Stimulated activated CD4-positive, alpha-beta T cell treated with anti-CD3 and anti-CD28 coated beads, Interleukin-2, amount 100 ng/mL, for 24 hours (primary cell): ENCODE results near the gene SPTBN4.
"Not testable (repeated sequence)": the region's sequence is repeated elsewhere in the genome, so short reads cannot be mapped to it uniquely, and the experiment has no call there.

Experiments used
- DNase-seq, 2 donors: peaks; one replicate each; pipeline ENCODE4 v3.0.0-alpha.2; 2020

SPTBN4 gene

GRCh38 chr19:40466985-40467734 lies at the start of gene SPTBN4:
Gene SPTBN4 (plus strand): TSS chr19:40467001. CDS start chr19:40472622, 5,621 bp downstream.
- DNase-seq: peak in 1 of 2 donors; percentile 9

DNA sequence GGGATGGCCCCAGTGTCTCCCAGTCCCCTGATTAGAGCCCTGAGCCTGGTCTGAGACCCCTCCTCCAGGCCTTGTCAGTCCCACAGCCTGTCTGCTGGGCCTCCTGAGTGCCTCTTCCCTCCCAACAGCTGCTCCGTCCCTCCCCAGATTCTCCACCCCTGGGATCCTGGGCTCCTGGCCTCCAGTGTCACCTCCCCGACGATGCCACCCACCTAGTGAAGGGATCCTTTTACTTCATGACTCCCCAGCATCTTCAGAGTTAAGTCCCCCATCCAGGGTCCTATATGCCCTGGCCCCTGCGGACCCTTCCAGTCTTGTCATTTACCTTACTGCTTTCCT lies 49.2 kb upstream of the SPTBN4 start:
- no peak for DNase-seq

DNA sequence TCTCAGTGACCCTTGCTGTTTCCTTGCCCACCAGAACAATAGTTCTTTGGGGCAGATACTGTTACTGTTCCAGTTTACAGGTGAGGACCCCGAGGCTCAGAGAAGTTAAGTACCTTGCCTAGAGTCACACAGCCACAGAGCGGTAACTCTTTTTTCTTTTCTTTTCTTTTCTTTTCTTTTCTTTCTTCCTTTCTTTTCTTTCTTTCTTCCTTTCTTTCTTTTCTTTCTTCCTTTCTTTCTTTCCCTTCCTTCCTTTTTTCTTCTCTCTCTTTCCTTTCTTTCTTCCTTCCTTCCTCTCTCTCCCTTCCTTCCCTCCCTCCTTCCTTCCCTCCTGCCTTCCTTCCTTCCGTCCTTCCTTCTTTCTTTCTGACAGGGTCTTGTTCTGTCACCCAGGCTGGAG lies 48.8 kb upstream of the SPTBN4 start:
- no peak for DNase-seq

GRCh38 chr19:40419066-40419612 lies 47.7 kb upstream of the SPTBN4 start:
- no peak for DNase-seq

GRCh38 chr19:40419780-40420179 lies 47.0 kb upstream of the SPTBN4 start:
- DNase-seq: no peak

DNA sequence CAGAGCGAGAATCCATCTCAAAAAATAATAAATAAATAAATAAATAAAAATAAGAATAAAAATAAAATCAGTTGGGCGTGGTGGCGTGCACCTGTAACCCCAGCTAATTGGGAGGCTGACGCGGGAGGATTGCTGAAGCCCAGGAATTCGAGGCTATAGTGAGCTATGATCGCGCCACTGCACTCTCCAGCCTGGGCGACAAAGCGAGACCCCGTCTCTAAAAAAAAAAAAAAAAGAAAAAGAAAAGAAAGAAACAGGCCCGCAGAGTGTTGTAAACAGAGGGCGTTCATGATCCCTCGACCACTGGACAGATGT lies 46.4 kb upstream of the SPTBN4 start:
- DNase-seq: no peak

DNA sequence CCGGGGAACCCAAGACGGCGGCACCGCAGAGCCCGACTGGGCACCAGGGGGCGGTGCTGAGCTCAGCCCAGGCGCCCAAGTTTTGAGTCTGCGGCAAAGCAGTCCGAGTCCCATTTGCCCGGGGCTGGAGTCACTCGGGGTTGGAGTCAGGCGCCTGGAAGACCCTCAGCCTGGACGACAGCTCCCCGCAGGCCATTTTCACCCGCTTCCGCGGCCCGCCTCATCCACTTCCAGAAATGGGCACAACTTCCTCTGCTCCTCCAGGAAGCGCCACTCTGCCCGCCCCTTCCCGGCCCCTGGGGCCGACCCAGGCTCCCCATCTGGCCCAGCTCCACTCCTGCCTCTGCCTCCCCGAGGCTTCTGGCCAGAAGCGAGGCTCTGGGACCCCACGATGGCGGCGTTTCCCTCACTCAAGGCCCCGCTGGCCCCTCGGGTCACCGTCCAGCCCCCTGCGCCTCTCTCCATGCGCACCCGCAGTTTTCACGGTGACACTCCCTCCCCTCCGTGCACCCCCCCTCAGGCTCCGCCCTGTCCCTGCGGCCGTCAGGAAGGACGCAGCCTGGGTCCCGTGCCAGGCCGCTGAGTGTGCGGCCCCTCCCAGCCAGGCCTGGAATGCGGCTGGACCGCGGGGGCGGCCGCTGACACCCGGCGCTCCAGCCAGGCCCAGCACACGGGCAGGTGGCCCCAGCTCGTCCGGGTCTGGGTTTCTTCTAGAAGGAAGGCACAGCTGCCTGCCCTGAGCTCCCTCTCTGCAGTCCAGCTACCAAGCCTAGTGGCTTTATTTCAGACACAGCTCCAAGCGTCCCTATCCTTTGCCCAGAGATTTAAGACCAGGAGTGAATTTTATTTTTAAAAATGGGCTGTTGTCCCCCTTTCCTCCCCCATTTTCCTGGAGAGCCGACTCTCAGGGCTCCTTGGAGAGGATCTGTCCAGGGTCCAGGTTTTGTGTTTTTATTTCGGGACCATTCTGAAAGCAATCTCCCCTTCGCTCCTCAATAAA lies 45.7 kb upstream of the SPTBN4 start:
- peak; percentile 77 to 81 for DNase-seq

GRCh38 chr19:40421993-40422747 lies 44.6 kb upstream of the SPTBN4 start:
- DNase-seq: no peak

GRCh38 chr19:40422748-40423566 lies 43.8 kb upstream of the SPTBN4 start:
- DNase-seq: no peak

GRCh38 chr19:40423938-40424337 lies 42.9 kb upstream of the SPTBN4 start:
- DNase-seq: no peak

DNA sequence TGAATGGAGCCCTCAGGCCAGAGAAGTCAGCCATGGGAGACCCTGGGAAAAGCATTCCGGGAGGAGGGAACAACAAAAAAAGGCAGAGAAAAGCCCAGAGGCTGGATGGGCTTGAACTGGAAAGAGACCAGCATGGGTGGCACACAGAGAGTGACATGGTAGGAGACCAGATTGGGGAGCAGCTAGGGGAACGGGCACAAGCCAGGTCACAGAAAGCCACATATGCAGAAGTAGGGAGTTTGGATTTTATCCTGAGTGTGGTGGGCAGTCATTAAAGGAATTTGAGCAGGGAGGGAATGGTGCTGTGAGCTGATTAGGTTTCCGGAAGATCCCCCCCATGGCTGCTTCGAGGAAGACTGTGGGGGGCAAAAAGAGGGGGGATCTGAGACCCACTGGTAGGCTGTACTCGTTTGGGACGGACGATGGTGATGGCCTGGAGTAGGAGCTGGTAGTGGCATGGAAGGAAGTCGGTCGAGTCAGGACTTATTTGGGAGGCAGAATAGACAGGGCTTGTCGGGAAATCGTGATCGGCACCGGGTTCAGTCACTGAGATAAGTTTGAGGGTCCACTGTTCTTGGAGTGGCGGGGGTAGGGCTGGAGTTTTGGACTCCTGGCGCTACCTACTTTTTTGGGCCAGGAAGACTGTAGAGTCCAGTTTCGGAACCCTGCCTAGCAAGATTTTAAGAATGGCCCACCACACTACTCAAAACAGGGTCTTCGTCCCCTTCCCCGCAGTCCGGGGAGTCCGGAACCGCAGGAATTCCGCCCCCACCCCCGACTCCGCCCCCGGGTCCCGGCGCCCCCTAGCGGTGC lies 42.0 kb upstream of the SPTBN4 start:
- DNase-seq: peak; percentile 19 to 35

DNA sequence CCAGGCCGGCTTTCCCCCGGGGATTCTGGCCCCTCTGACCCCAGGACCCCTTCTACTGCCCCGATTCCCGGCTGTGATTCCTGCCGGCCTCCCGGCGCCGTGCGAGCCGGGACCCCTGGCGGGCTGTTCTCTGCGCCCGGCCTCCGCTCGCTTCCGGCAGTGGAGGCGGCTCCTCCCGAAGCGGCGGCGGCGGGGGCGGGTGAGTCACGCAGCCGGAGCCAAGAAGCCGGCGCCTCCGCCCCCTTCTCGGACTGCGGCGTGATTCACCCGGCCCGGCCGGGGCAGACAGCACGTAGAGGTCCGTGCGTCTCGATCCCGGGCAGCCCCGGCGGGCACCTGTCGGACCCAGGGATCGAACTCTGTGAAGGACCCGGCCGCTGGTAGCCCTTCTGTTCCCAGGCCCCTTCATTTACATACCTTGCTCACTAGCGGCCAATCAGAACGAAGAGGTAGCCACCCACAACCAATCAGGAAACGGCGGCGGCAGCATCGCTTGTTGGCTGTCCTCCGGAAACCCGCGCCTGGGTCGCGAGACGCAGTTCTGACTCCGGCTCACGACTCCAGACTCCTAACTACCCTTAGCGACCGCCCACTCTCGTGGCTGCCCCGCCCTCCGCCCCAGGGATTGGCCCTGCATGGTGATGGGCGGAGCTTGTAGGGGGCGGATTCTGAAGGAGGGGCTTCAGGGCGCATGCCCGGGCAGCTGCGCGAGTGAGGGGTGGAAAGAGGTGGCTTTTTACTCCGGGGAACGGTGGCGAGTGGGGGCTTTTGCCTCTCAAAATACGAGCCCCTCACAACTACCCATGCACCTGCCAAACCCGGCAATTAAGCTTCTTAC lies 41.1 kb upstream of the SPTBN4 start, which contains the start of gene SERTAD1:
SERTAD1 (minus strand) TSS at position 543 of the 838 bp plus-strand sequence. CDS start 2,446 bp downstream, outside the sequence.
- peak; percentile 100 for DNase-seq

DNA sequence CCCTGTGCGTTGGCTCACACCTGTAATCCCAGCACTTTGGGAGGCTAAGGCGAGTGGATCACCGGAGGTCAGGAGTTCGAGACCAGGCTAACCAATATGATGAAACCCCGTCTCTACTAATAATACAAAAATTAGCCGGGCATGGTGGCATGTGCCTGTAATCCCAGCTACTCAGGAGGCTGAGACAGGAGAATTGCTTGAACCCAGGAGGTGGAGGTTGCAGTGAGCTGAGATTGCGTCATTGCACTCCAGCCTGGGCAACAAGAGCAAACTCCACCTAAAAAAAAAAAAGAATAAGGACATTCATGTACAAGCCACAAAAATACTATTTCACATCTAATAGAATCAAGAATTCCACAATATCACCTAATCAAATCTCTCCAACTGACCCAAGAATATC lies 38.6 kb upstream of the SPTBN4 start:
- DNase-seq: not testable (repeated sequence)

DNA sequence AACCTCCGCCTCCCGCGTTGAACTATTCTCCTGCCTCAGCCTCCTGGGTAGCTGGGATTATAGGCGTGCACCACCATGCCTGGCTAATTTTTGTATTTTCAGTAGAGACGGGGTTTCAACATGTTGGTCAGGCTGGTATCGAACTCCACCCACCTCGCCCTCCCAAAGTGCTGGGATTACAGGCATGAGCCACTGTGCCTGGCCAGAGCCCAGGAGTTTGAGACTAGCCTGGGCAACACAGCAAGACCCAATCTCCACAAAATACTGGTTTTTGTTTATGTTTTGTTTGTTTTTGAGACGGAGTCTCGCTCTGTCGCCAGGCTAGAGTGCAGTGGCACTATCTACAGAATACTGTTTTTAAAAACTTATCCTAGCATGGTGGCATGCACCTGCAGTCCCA lies 36.6 kb upstream of the SPTBN4 start:
- DNase-seq: not testable (repeated sequence)

DNA sequence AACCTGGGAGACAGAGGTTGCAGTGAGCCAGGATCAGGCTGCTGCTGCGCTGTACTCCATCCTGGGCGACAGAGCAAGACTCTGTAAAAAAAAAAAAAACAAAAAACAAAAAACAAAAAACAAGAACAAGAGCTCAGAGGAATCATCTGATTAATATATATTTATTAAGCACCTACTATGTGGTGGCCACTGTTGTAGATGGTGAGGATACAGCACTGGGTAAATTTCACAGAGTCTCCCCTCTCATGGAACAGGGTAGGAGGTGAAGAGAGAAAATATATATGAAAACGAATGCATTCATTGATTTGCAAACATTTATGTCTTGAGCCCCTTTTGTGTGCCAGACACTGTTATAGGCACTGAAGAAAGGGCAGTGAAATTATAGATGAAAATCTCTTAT lies 35.1 kb upstream of the SPTBN4 start:
- DNase-seq: no peak

DNA sequence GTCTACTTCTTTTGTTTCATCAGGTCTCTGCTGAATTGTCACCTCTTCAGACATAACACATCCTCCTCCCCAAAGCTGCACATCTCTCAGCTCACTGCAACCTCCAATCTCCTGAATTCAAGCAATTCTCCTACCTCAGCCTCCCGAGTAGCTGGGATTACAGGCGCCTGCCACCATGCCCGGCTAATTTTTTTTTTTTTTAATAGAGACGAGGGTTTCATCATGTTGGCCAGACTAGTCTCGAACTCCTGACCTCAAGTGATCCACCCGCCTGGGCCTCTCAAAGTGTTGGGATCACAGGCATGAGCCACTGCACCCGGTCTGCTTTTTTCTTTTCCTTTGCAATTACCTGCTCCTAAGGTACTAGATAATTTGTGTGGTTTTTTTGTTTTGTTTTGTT lies 34.0 kb upstream of the SPTBN4 start:
- DNase-seq: not testable (repeated sequence)

DNA sequence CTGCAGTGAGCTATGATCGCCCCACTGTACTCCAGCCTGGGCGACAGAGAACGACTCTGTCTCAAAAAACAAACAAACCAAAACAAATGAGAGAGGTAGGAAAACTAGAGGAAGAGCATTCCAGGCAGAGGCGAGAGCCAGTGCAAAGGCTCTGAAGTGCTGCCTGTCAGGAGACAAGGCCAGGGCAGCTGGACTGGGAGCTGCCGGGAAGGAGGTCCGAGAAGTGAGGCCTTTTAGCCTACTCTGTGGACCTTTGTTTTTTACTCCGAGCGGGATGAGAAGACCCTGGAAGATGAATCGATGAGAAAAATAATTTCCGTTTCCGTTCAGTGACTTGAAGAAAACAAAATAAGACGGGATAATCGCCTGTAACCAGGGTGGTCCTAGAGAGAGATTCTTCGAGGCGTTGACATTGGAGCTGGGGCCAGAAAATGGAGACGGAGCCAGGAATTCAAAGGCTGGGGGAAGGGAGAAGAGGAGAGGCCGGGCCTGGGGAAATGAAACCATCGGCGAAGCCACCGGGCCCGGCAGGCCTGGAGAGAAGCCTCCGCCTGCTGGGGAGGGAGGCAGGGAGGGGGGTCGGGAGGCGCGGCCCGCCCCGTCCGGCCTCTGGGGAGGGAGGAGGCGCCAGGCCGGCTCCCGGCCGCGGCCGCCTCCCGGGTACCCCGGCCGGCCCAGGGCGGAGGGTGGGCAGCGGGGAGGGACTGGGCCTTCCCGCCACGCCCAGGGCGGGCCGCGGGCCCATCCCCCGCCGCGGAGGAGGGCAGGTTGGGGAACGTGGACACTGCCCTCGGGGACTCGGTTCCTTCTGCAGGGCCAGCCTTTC lies 33.2 kb upstream of the SPTBN4 start:
- DNase-seq: peak; percentile 57 to 60

GRCh38 chr19:40438284-40438683 lies 28.5 kb upstream of the SPTBN4 start:
- DNase-seq: no peak

DNA sequence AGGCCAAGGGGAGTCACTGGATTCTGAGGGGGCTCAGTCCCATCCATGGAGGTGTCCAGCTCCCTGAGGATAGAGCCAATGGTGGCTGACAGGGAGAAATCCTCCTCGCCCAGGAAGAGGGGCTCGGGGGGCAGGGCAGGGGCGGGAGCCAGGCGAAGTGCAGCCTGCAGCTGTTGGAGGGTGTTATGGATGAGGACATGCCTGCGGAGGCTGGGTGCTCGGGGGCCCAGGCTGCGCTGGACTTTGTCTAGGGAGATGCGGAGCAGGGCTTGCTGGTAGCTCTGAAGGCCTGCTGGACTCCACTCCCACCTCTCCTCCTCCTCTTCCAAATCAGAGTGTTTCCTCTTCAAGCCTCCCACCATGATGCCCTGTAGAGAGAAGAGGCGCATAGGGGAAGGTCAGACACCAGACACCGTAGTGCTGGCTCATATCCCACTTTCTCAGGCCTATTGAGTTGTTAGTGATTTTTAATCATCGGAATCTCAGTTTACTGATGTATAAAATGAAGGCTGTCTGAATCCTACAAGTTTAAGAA lies 25.0 kb upstream of the SPTBN4 start:
- no peak for DNase-seq
